ENCODE data around the gene EIF4E2.
"Not testable (repeated sequence)": the region's sequence is repeated elsewhere in the genome, so short reads cannot be mapped to it uniquely, and the experiment has no call there.

EIF4E2 gene

DNA sequence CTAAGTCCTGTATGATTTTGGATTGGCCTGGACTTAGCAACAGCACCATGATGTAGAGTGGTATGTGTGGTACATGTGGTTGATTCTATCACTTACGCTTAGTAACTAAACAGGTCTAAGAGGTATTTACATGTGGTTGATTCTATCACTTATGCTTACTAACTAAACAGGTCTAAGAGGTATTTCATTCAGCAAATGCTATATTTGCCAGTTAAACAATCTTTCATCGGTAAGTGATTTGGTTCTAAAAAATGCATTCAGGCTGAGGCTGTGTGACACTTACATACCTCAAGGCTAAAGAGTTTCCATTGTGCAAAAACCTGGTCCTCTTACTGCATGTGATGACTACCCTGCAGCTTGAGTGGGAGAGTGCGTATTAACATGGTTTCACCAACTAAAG lies 13.1 kb downstream of the EIF4E2 start:
- no peak for DNase-seq (ENCODE audit: low read depth in 2 of 2)

GRCh38 chr2:232567721-232568120 lies 17.2 kb downstream of the EIF4E2 start:
- DNase-seq (ENCODE audit: low read depth in 2 of 2) = no peak

DNA sequence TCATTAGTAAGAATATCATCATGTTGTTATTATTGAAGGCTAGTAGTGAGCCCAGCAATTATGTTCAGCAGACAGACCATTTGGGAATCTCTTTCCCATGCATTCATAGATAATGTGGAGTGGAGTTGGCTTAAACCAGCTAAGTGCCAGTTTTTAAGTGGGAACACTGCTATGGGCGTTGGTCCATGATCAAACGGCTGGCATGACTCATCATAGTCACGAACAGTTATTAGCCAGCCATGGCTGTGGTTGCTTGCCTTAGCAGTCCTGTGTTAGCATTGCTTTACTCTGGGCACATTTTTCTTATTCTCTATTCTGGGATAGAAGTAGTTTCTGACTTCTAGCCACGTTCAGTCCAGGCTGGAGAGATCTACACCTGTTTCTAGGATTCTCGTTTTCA lies 17.7 kb downstream of the EIF4E2 start:
- DNase-seq (ENCODE audit: low read depth in 2 of 2) = no peak

DNA sequence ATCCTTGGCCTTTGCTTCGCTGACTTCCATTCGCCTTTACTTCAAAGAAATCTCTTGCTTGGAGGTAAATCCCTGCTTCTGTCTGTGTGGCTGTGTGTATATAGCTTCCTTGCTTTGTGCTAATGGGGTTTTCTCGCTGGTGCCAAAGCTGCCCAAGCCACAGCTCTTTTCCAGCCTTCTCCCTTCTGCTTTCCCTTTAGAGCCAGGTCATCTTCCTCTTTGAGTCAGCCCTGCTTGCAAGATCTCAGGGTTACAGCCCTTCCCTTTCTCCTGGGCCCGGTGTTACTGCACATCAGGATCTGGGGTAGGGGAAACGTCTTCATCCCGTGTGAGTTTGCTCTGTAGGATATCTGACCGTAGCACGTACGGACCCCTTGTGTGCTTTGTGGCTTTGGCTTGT lies 19.1 kb downstream of the EIF4E2 start:
- no peak for DNase-seq (ENCODE audit: low read depth in 2 of 2)

DNA sequence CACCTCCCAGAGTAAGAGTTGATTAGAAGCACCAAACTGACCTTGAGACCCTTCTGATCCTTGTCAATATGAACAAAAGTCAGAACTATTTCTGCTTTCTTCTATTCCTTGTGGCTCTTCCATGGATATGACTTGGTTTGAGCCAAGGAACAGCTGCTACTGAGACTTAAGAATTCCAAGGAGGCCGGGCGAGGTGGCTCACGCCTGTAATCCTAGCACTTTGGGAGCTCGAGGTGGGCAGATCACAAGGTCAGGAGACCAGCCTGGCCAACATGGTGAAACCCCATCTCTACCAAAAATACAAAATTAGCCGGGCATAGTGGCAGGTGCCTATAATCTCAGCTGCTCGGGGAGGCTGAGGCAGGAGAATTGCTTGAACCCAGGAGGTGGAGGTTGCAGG lies 20.0 kb downstream of the EIF4E2 start:
- not testable (repeated sequence) for DNase-seq (ENCODE audit: low read depth in 2 of 2)

- no peak for DNase-seq (ENCODE audit: low read depth in 2 of 2)
These were observed 20.6 kb downstream of the EIF4E2 start for GRCh38 chr2:232571026-232571474.

DNA sequence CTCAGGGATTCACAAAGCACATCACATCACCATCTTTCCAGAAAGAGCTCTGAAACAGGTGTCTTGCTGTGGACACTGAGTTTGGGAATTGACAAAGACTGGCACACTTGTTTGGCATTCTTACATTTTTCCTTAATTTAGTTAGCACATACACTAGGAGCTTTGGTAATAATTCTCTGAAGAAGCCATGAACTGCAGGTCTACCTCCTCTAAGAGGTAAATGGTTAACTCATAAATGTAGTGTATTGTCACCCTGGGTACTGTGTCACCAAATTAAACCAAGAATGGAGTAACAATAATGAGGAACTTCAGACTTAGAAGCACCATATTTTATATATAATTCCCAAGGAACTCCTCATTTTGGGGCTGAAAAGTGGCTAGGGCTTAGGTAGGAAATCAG lies 22.6 kb downstream of the EIF4E2 start:
- no peak for DNase-seq (ENCODE audit: low read depth in 2 of 2)

GRCh38 chr2:232573771-232574435 lies 23.4 kb downstream of the EIF4E2 start:
- DNase-seq (ENCODE audit: low read depth in 2 of 2) = no peak

DNA sequence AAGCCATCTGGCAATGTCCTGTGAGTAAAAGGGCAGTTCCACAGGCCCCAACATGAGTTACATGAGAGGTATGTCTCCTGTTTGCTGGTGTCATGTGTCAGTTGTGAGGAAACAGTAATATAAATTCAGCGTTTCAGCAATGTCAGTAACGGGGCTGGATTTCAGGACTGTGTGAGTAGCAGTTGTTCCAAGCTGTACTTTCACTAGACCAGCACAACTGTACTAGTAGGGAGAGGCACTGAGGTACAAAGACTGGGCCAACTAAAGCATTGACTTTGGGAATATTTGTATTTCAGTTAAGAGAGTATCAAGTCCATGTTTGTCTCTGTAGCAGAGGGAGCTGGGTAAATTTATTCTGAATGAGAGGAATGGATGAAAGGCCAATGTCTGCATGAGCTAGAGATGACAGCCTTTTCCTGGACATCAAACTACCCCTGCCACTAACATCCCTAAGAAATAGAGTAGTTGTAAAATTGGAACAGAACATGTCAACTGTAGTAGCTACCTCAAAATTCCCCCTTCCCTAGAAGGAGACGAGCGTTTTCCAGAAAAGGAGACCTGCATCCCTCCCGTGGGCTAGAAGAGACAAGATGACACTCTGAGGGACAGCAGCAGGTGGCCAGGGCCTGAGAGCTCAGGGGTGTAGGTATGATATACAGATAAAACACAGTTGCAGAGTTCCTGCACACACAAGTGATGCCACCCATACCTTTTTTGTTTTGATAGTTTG lies 24.4 kb downstream of the EIF4E2 start:
- DNase-seq (ENCODE audit: low read depth in 2 of 2) = no peak

GRCh38 chr2:232575404-232575746 lies 24.9 kb downstream of the EIF4E2 start:
- no peak for DNase-seq (ENCODE audit: low read depth in 2 of 2)

GRCh38 chr2:232576995-232577394 lies 26.5 kb downstream of the EIF4E2 start:
- no peak for DNase-seq (ENCODE audit: low read depth in 2 of 2)

DNA sequence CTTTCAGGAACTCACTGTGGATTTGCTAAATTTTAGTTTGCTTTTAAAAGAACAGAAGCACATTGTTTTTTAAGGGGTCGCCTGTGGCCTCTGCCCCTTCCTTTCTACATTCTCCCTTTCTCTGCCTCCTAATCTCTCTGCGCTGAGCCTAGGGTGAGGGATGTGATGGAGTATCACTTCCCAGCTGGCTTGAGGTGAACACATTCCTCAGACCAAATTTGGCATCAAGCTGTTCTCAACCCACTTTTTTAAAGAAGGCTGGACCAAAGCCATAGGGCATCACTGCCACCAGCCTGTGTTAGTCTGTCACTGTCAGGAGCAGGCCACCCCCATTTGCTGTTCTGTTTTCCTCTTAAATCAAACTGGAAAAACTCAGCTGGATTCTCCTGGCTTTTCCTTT lies 27.4 kb downstream of the EIF4E2 start:
- no peak for DNase-seq (ENCODE audit: low read depth in 2 of 2)

- no peak for DNase-seq (ENCODE audit: low read depth in 2 of 2)
These were observed 28.1 kb downstream of the EIF4E2 start for GRCh38 chr2:232578626-232579025.

- DNase-seq (ENCODE audit: low read depth in 2 of 2) = no peak
These were observed 30.1 kb downstream of the EIF4E2 start for GRCh38 chr2:232580648-232580981.

GRCh38 chr2:232581725-232582124 lies 31.2 kb downstream of the EIF4E2 start:
- no peak for DNase-seq (ENCODE audit: low read depth in 2 of 2)

DNA sequence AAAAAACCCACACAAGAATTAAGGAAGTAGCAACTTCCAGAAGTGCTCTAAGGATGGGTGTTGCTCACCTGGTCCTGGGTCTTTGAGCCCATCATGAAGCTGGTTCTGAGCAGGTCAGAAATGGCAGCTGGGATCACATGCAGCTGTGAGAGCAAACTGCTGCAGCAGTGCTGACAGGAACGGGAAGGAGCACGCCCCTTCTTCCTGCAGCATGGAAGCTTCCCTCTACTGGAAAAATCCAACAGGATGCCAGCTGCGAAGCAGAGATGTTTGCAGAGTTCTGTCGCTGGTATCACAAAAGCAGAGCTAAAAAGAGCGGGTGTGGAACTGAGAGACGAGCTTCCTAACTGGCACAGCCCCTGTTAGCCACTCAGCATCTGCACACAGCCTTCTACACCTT lies 33.7 kb downstream of the EIF4E2 start:
- no peak for DNase-seq (ENCODE audit: low read depth in 2 of 2)

- DNase-seq (ENCODE audit: low read depth in 2 of 2) = no peak
These were observed 36.5 kb downstream of the EIF4E2 start for GRCh38 chr2:232586943-232587505.

DNA sequence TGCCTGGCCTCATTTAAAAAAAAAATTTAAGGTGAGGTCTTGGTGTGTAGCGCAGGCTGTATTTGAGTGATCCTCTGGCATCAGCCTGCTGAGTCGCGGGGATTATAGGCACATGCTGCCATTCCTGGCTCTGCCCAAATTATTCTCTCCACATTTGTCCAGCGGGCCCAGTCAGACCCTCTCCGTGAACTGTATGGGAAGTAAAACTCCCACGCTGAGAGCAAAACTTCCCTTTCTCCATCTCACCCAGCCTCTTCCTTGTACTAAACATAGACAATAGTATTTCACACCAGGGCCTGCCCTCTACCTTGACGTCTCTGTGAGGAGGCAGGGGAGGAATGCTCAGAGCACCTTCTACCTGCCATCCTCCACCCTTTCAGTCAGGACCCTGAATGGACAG lies 37.0 kb downstream of the EIF4E2 start:
- no peak for DNase-seq (ENCODE audit: low read depth in 2 of 2)

DNA sequence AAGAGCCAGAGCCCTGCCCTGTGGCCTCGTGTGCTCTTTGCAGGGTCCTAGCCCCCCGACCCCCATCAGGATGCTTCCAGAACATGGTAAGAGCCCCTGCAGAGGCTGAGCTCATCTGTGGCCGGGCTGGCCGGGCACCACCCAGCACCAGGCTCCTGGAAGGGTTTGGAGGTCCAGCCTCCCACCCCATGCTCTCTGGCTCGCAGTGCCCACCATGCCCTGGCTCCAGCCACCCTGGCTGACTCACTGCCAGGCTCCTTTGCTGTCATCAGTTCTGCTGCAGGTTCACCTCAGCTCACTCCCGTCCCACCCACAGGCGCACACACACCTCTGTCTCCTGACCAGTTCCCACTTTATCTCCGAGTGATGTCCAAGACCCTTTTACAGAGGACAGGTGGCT lies 37.5 kb downstream of the EIF4E2 start:
- no peak for DNase-seq (ENCODE audit: low read depth in 2 of 2)

DNA sequence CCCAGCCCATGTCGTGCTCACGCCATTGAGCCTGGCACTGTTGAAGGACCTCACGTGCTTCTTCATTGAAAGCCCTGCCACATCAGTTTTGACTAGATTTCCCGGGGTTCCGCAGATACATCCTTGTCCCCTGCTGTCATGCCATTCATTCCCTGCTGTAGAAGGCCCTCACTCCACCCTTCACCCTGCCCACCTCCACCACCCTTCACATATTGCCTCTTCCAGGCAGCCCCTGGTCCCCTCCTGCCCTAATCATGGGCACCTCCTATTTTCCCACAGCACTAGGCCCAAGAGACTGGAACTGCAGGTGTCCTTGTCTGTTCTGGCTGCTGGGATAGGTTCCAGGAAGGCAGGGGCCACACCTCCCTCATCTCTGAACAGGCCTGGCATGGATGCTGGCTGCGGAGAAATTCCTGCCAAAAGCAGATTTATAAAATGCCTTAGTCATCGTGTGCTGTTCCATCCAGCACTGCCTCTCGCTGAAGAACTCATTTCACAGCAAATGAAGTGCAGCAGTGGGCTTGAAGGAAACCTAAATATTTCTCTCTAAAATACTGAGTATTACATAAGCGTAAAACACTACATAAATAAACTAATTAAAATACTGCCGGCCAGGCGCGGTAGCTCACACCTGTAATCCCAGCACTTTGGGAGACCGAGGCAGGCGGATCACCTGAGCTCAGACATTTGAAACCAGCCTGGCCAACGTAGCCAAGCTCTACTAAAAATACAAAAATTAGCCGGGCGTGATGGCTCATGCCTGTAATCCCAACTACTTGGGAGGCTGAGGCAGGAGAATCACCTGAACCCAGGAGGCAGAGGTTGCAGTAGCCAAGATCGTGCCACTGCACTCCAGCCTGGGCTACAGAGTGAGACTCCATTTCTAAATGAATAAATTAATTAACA lies 38.4 kb downstream of the EIF4E2 start:
- DNase-seq (ENCODE audit: low read depth in 2 of 2) = no peak

GRCh38 chr2:232592772-232593395 lies 42.4 kb downstream of the EIF4E2 start:
- no peak for DNase-seq (ENCODE audit: low read depth in 2 of 2)

DNA sequence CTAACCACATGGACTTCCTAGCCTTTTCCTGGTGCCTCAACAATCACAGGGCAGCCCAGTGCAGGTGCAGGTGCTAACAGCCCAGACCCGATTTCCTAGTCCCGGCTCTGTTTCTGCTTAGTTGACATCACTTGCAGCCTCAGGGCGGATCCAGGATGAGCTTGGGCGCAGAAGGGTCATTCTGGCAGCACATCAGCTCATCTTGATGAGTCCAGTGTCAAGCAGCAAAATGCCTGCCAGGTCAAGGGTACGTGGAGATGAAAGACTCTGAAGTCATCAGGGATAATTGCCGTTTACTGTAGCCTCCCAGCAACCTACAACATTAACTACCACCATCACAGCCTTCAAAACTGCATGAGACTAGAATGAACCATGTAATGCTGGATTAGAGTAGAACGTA lies 43.5 kb downstream of the EIF4E2 start:
- no peak for DNase-seq (ENCODE audit: low read depth in 2 of 2)

Data from stimulated activated CD4-positive, alpha-beta T cell treated with anti-CD3 and anti-CD28 coated beads, Interleukin-1b, Interleukin-23, amount 100 ng/mL, for 4 hours (primary cell).